Gastrocnemius medialis (tissue), 4 donors: ENCODE measurements around the gene MYCBP2.

Experiments
- CTCF ChIP-seq, 5 experiments: fragments of 450-650 bp in 3 of 5; fragments of 200-600 bp in 2 of 5; sonication (generic) in 2 of 5; IDR thresholded peaks in 4 of 5; conservative IDR thresholded peaks in 1 of 5; 1 replicate in 4 of 5; 2 replicates in 1 of 5; pipeline ENCODE4 v1.5.1; 2016 to 2019; ENCODE audit warnings: antibody characterized with exemption in 5 of 5, mild to moderate bottlenecking in 3 of 5, moderate library complexity in 3 of 5
- POLR2A ChIP-seq, 2 donors: fragments of 450-650 bp; IDR thresholded peaks; one replicate each; pipeline ENCODE4 v1.6.1; 2017; ENCODE audit warnings: antibody characterized with exemption in 2 of 2, mild to moderate bottlenecking in 2 of 2, moderate library complexity in 2 of 2

GRCh38 chr13:77305266-77305665 is 21.6 kb downstream of the MYCBP2 start:
- TF ChIP-seq POLR2A (IDR thresholded peaks at IDR 0.05) (no peak), CTCF (IDR thresholded peaks at IDR 0.05 in 4 of 5, conservative IDR thresholded peaks at IDR 0.05 in 1 of 5) (no peak)
